Fibroblast of lung (primary cell): ENCODE results near the gene SOHLH2.

Source experiments
- CTCF ChIP-seq, 2 donors: IDR thresholded peaks in 1 of 2; conservative IDR thresholded peaks in 1 of 2; 1 replicate in 1 of 2; 2 replicates in 1 of 2; pipeline ENCODE4 v1.5.1; 2011 to 2012; ENCODE audit warnings: low read length in 2 of 2, control low read depth in 1 of 2, inconsistent platforms in 1 of 2, low read depth in 1 of 2, mild to moderate bottlenecking in 1 of 2
- EZH2 ChIP-seq: IDR thresholded peaks from 2 replicates; pipeline ENCODE4 v1.5.1; 2012; ENCODE audit warnings: low read length, control low read depth, mild to moderate bottlenecking; ENCODE audit errors: missing control alignments

- TF ChIP-seq CTCF (conservative IDR thresholded peaks at IDR 0.05 in 1 of 2, IDR thresholded peaks at IDR 0.05 in 1 of 2; ENCODE audit: low read depth in 1 of 2, low read length in 2 of 2) (no peak), EZH2 (no peak)
These were observed 47.6 kb upstream of the SOHLH2 start for GRCh38 chr13:36261976-36262375.
